ENCODE data around the gene RASGRP2.
A peak's percentile ranks its signal among the peaks of the same experiment; 100 is the strongest.

DNA sequence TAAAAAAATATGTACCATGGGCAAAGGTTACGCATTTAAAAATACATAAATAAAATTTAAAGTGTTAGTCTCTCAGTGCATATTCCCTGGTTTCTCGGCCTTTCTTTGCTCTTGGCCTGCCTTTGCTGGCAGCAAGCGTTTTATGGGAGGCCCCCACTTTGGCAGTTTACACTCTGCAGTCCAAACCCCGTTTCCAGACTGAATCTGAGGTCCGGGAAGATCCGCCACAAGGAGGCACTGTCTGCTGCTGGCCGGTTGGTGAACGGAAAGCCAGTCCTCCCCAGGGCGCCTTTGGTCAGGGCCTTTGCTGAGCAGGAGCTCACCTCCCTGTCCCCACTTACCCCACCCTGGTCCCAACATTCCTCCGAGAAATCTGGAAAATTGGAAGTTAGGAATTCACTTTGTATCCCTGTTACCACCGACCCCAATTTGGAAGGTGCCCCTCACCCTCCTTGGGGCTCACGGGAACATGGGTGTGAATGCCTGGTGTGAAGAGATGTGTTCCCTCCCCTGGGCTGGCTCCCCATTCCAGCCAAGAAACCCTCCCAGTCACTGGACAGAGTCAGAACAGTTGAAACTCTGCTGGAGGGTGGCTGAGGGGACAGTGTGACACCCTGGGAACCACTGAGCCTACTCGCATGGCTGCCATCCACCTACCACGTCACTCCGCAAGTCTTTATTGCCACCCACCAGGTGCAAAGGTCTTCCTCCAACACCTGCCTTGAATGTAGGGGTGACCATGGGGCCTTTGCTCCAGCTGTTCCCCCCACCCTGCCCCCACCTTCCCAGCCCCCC is 43.8 kb upstream of the RASGRP2 start:
- TF ChIP-seq, protein P1, sequence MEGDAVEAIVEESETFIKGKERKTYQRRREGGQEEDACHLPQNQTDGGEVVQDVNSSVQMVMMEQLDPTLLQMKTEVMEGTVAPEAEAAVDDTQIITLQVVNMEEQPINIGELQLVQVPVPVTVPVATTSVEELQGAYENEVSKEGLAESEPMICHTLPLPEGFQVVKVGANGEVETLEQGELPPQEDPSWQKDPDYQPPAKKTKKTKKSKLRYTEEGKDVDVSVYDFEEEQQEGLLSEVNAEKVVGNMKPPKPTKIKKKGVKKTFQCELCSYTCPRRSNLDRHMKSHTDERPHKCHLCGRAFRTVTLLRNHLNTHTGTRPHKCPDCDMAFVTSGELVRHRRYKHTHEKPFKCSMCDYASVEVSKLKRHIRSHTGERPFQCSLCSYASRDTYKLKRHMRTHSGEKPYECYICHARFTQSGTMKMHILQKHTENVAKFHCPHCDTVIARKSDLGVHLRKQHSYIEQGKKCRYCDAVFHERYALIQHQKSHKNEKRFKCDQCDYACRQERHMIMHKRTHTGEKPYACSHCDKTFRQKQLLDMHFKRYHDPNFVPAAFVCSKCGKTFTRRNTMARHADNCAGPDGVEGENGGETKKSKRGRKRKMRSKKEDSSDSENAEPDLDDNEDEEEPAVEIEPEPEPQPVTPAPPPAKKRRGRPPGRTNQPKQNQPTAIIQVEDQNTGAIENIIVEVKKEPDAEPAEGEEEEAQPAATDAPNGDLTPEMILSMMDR (IDR thresholded peaks at IDR 0.05), result peak; percentile 31 to 54 (median 44)
- TF ChIP-seq POLR2AphosphoS5 (IDR thresholded peaks at IDR 0.05), result no peak
- TF ChIP-seq POLR2A (IDR thresholded peaks at IDR 0.05), result no peak
